CD4-positive, alpha-beta T cell (primary cell): ENCODE results near the gene PHF21B. TPM values are rescaled to one million over a fixed set of nuclear protein-coding genes. Genes with fewer than 3 reads are reported as not detected.

Experiments
- ATAC-seq: fragments of 200-7000 bp; cut with Tn5 transposase; one replicate; pipeline ENCODE4 v1.10.0; 2022; ENCODE audit warnings: mild to moderate bottlenecking; ENCODE audit not compliant: poor library complexity
- CTCF ChIA-PET: fragments of 350-600 bp; sonication (Branson Sonifier 250); formaldehyde crosslinking; loops from one replicate; lab custom pipeline; 2021; ENCODE audit warnings: antibody characterized with exemption, inconsistent platforms; lab: Charles Lee
- POLR2A ChIA-PET: fragments of 350-600 bp; sonication (Branson Sonifier 250); formaldehyde crosslinking; loops from one replicate; lab custom pipeline; 2021; ENCODE audit warnings: antibody characterized with exemption, inconsistent platforms; lab: Charles Lee
- DNase-seq, 14 experiments: peaks; one replicate each; pipeline ENCODE4 v3.0.0-alpha.2; 2013 to 2020; ENCODE audit warnings: mixed read lengths in 2 of 14
- H3K27ac ChIP-seq, 2 donors: one replicate each; pipeline versions ENCODE4 v1.5.1 to v1.7.0; 2013; ENCODE audit warnings: low read length in 2 of 2, low read depth in 1 of 2, mild to moderate bottlenecking in 1 of 2
- H3K27me3 ChIP-seq, 2 experiments: 1 replicate in 1 of 2; 2 replicates in 1 of 2; pipeline versions ENCODE4 v1.6.1 to v1.7.0; 2013; ENCODE audit warnings: low read length in 2 of 2, control low read depth in 1 of 2, mild to moderate bottlenecking in 1 of 2, moderate library complexity in 1 of 2; ENCODE audit not compliant: insufficient read depth in 2 of 2, control insufficient read depth in 1 of 2
- H3K36me3 ChIP-seq: one replicate; pipeline ENCODE4 v1.6.1; 2013; ENCODE audit warnings: low read length, control low read depth; ENCODE audit not compliant: insufficient read depth
- H3K4me1 ChIP-seq: one replicate; pipeline ENCODE4 v1.6.1; 2013; ENCODE audit warnings: low read length, control low read depth; ENCODE audit not compliant: insufficient read depth
- H3K4me3 ChIP-seq: one replicate; pipeline ENCODE4 v1.5.1; 2013; ENCODE audit warnings: mild to moderate bottlenecking, low read length, moderate library complexity
- H3K9me3 ChIP-seq, 2 experiments: 1 replicate in 1 of 2; 2 replicates in 1 of 2; pipeline versions ENCODE4 v1.6.1 to v1.7.0; 2013; ENCODE audit warnings: low read length in 2 of 2, mild to moderate bottlenecking in 2 of 2, control low read depth in 1 of 2, moderate library complexity in 1 of 2; ENCODE audit not compliant: control insufficient read depth in 1 of 2, insufficient read depth in 1 of 2
- H3K27ac Mint-ChIP-seq: one replicate; pipeline ENCODE4 v1.8.0; 2020; ENCODE audit warnings: mixed read lengths
- H3K27me3 Mint-ChIP-seq: one replicate; pipeline ENCODE4 v1.8.0; 2021; ENCODE audit warnings: mixed read lengths
- H3K36me3 Mint-ChIP-seq: one replicate; pipeline ENCODE4 v1.8.0; 2021; ENCODE audit warnings: low read depth, mixed read lengths
- H3K4me1 Mint-ChIP-seq: one replicate; pipeline ENCODE4 v1.8.0; 2021; ENCODE audit warnings: low read depth, mixed read lengths
- H3K4me3 Mint-ChIP-seq: one replicate; pipeline ENCODE4 v1.8.0; 2020; ENCODE audit warnings: mild to moderate bottlenecking, mixed read lengths
- H3K9me3 Mint-ChIP-seq: one replicate; pipeline ENCODE4 v1.8.0; 2020; ENCODE audit warnings: mixed read lengths
- CTCF ChIP-seq: fragments of 200-600 bp; IDR thresholded peaks from one replicate; pipeline ENCODE4 v1.8.0; 2022; ENCODE audit warnings: antibody characterized with exemption, mild to moderate bottlenecking
- intact Hi-C, 2 experiments: fragments of 100-400 bp; cut with DNase I in 1 of 2; cut with micrococcal nuclease in 1 of 2; formaldehyde crosslinking; loops; one replicate each; pipeline versions ENCODE4 v1.15.1 to v1.9.0; 2023 to 2025; cut with DNase I, micrococcal nuclease
- total RNA-seq, 174 experiments: library from RNA in 2 of 174; stranded (reverse) in 2 of 174; gene quantifications; one replicate each; pipeline ENCODE4 v1.2.3 and lab custom pipeline; 2021 to 2026

PHF21B gene
- total RNA-seq, 2 experiments from 2014 or later = not detected

DNA sequence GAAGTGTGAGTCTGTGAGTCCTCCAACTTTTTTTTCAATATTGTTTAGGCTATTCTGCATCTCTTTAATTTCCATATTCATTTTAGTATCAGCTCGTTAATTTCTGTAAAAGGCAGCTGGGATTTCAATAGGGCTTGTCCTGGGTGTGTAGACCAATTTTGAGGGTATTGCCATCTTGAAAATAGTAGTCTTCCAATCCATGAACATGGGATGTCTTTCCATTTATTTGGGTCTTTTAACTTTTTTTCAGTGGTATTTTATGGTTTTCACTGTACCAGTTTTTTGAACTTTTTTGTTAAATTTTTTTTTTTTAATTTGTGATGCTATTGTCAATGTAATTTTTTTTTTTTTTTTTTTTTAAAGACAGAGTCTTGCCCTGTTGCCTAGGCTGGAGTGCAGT, 177.9 kb downstream of the PHF21B start:
- Histone ChIP-seq H3K36me3 (no peaks in the 10 kb centered on the region), H3K27ac (no peak overlapping the region), H3K4me1 (no peaks in the 10 kb centered on the region), H3K4me3 (no peak overlapping the region), H3K27me3 (no peaks in the 10 kb centered on the region), H3K9me3 (peaks cover 6 to 9% of the 10 kb centered on the region in 2 experiments)
- ATAC-seq (no peak), DNase-seq (no peak)
- Mint-ChIP-seq H3K36me3 (no peaks in the 10 kb centered on the region), H3K27me3 (peaks cover 7% of the 10 kb centered on the region), H3K4me3 (no peak overlapping the region), H3K4me1 (no peaks in the 10 kb centered on the region), H3K27ac (no peak overlapping the region), H3K9me3 (peaks cover 5% of the 10 kb centered on the region)
- TF ChIP-seq CTCF = no peak
- CTCF ChIA-PET = interaction anchor here (0.9 kb wide), 1 partner anchor 8 kb away, joined by 3 read pairs; no protein-coding TSS in a partner anchor
- intact Hi-C loops = no loop called here
- POLR2A ChIA-PET = no interaction called here

Other genes with a start within 250 kb of the PHF21B start
- 100 to 1,000 TPM; 141 TPM for gene NUP50, start 153.9 kb upstream of the PHF21B start, total RNA-seq
- 1 to 10 TPM; 6.7 to 7.4 TPM for gene KIAA0930, start 230.9 kb upstream of the PHF21B start, total RNA-seq